HUES48 (cell line): Measurements from ENCODE around the gene LPAR5.

Experiments
- H3K27ac ChIP-seq: one replicate; pipeline ENCODE4 v1.7.0; 2013; ENCODE audit warnings: low read depth, low read length, inconsistent platforms
- H3K27me3 ChIP-seq: 2 replicates; pipeline ENCODE4 v1.6.1; 2013; ENCODE audit warnings: mild to moderate bottlenecking, low read length; ENCODE audit not compliant: control insufficient read depth, insufficient read depth
- H3K36me3 ChIP-seq: 2 replicates; pipeline ENCODE4 v1.6.1; 2013; ENCODE audit warnings: low read length; ENCODE audit not compliant: control insufficient read depth, insufficient read depth
- H3K4me1 ChIP-seq: 2 replicates; pipeline ENCODE4 v1.6.1; 2013; ENCODE audit warnings: mild to moderate bottlenecking, low read length; ENCODE audit not compliant: control insufficient read depth, insufficient read depth
- H3K4me3 ChIP-seq: 2 replicates; pipeline ENCODE4 v1.5.1; 2013; ENCODE audit warnings: mild to moderate bottlenecking, low read depth, low read length
- H3K9ac ChIP-seq: 2 replicates; pipeline ENCODE4 v1.6.1; 2013; ENCODE audit warnings: mild to moderate bottlenecking, low read depth, low read length, moderate library complexity
- H3K9me3 ChIP-seq: 2 replicates; pipeline ENCODE4 v1.6.1; 2013; ENCODE audit warnings: low read length; ENCODE audit not compliant: control insufficient read depth, insufficient read depth

Gene LPAR5

GRCh38 chr12:6638305-6638704, 2.5 kb upstream of the LPAR5 start:
- Histone ChIP-seq H3K36me3 (no peaks in the 10 kb centered on the region), H3K4me1 (0 out of 2 replicates have a peak, but pooled peaks cover 3% of the 10 kb centered on the region), H3K9ac (no peak overlapping the region), H3K27me3 (0 out of 2 replicates have a peak, but pooled peaks cover 10% of the 10 kb centered on the region), H3K4me3 (no peak overlapping the region), H3K9me3 (no peaks in the 10 kb centered on the region), H3K27ac (no peak overlapping the region)

DNA sequence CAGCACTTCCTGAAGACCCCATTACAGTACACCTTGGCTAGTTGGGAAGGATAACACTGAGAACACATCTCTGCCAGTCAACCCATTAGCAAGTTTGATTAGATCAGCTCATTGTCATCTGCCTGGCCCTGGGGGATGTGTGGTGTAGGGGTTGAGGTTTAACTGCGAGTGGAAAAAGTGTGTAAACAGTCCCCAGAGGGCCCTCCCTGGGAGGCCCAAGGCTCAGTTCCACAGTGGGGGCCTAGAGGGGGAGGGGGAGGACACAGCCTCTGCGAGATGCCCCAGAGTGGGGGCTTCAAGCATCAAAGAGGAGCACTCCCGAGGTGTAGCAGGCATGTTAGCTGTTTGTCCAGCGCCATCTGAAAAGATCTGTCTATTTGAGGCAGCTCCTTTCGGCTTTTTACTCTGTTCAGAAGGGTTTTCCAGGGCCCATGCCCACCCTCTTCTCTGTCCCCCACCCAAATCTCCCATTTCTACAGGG, 344 bp downstream of the LPAR5 start:
- Histone ChIP-seq H3K27ac (no peak overlapping the region), H3K9me3 (no peaks in the 10 kb centered on the region), H3K9ac (no peak overlapping the region), H3K27me3 (no peaks in the 10 kb centered on the region; the same call in 1 of the 2 replicates), H3K4me1 (peaks cover 7% of the 10 kb centered on the region; the same call in 1 of the 2 replicates), H3K36me3 (no peaks in the 10 kb centered on the region), H3K4me3 (no peak overlapping the region)

GRCh38 chr12:6632026-6632983, 3.5 kb downstream of the LPAR5 start:
- no peaks in the 10 kb centered on the region; the same call in 1 of the 2 replicates for H3K27me3 ChIP-seq
- H3K9ac ChIP-seq = no peak overlapping the region
- H3K27ac ChIP-seq = no peak overlapping the region
- no peaks in the 10 kb centered on the region for H3K36me3 ChIP-seq
- H3K4me3 ChIP-seq = no peak overlapping the region
- peaks cover 7% of the 10 kb centered on the region; the same call in 1 of the 2 replicates for H3K4me1 ChIP-seq
- no peaks in the 10 kb centered on the region for H3K9me3 ChIP-seq

DNA sequence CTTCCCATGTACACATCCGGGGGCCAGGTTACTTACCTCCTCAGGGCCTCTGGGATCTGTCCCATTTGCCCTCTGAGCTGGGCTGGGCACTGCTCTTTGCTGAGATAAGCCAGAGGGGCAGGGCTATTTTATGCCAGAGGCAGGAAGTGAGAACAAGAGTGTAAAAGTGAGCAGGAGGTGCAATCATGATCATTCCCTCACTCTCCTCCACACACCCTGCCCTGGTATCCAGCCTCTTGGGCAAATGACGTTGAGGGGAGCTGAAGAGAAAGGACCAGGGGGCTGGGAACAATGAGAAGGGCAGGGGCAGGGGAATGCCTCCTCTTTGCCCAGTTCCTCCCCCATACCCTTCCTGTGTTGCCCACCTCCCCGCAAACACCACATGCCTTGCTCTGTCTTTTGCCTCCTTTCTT, 4.2 kb downstream of the LPAR5 start:
- Histone ChIP-seq H3K9me3 (no peaks in the 10 kb centered on the region), H3K27me3 (no peaks in the 10 kb centered on the region; the same call in 1 of the 2 replicates), H3K9ac (no peak overlapping the region), H3K27ac (no peak overlapping the region), H3K36me3 (no peaks in the 10 kb centered on the region), H3K4me1 (peaks cover 7% of the 10 kb centered on the region; the same call in 1 of the 2 replicates), H3K4me3 (no peak overlapping the region)

- no peaks in the 10 kb centered on the region for H3K9me3 ChIP-seq
- H3K36me3 ChIP-seq = no peaks in the 10 kb centered on the region
- no peaks in the 10 kb centered on the region; the same call in 1 of the 2 replicates for H3K27me3 ChIP-seq
- no peak overlapping the region for H3K9ac ChIP-seq
- no peak overlapping the region for H3K27ac ChIP-seq
- no peak overlapping the region for H3K4me3 ChIP-seq
- peaks cover 4% of the 10 kb centered on the region; the same call in 1 of the 2 replicates for H3K4me1 ChIP-seq
Measured at GRCh38 chr12:6630736-6631135, 5.0 kb downstream of the LPAR5 start.

- Histone ChIP-seq H3K9ac (no peak overlapping the region), H3K9me3 (no peaks in the 10 kb centered on the region), H3K36me3 (no peaks in the 10 kb centered on the region), H3K4me3 (no peak overlapping the region), H3K27ac (no peak overlapping the region), H3K4me1 (peaks cover 4% of the 10 kb centered on the region; the same call in 1 of the 2 replicates), H3K27me3 (no peaks in the 10 kb centered on the region; the same call in 1 of the 2 replicates)
Measured at GRCh38 chr12:6627616-6628015, 8.1 kb downstream of the LPAR5 start.

DNA sequence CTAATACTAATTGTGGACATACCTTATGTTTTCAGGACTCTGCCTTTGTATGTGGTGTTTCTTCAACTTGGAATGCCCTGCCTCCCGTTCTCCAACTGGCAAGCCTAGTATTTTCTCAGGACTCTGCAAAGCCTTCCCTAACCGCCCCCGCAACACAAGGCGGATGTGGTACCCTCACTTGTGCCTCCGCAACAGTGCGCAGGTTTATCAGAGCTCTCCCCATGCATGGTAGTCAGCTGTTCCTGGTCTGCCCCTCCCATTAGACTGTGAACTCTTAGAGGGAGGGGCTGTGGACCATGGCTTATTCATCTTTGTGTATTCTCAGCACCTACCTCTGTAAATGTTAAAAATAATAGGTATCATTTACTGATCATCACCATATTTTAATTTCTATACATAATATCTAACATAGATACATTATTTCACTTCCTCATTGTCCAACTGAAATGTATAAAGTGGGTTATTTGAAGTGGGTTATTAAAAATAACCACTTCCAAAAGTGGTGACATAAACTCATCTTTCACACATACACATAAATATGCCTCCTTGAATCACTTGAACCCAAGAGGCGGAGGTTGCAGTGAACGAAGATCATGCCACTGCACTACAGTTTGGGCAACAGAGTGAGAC, 9.0 kb downstream of the LPAR5 start:
- Histone ChIP-seq H3K9ac (no peak overlapping the region), H3K27me3 (no peaks in the 10 kb centered on the region; the same call in 1 of the 2 replicates), H3K27ac (no peak overlapping the region), H3K36me3 (no peaks in the 10 kb centered on the region), H3K9me3 (no peaks in the 10 kb centered on the region), H3K4me1 (no peaks in the 10 kb centered on the region), H3K4me3 (no peak overlapping the region)

GRCh38 chr12:6620885-6621274, 14.9 kb downstream of the LPAR5 start:
- Histone ChIP-seq H3K4me3 (no peak overlapping the region), H3K9me3 (no peaks in the 10 kb centered on the region), H3K27ac (no peak overlapping the region), H3K36me3 (no peaks in the 10 kb centered on the region), H3K4me1 (no peaks in the 10 kb centered on the region), H3K9ac (no peak overlapping the region), H3K27me3 (peaks cover 25% of the 10 kb centered on the region)

DNA sequence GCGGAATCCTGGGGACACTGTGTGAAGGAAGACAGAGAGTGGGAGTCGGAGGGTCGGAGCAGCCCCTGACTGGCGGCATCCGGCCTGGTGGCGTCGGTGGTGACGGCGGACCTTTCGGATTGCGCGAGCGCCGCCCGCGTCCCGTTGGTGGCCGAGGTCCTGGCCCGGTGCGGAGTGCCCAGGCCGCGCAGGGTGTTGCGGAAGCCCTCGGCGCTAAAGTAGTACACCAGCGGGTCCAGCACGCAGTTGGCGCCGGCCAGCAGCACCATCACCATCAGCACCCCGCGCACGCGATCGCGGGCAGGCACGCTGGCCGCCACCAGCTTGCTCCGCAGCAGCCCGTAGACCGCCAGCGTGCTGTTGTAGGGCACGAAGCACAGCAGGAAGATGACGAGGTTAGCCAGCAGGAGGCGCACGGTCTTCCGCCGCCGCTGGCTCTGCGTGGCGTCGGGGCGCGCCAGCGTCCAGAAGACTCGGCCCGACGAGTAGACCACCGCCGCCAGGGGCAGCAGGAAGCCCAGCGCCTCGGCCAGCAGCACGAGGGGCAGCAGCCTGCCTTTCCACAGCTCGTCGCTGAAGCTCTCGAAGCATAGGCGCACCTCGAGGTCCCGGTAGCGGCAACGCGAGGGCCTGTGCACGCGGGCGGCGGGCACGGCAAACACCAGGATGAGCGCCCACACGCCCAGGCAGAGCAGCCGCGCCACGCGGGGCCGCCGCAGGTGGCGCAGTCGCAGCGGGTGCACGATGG, 15.4 kb downstream of the LPAR5 start:
- Histone ChIP-seq H3K9me3 (no peaks in the 10 kb centered on the region), H3K4me1 (no peaks in the 10 kb centered on the region), H3K27me3 (peaks cover 25% of the 10 kb centered on the region), H3K36me3 (no peaks in the 10 kb centered on the region), H3K9ac (peak overlapping the region; percentile 59), H3K27ac (no peak overlapping the region), H3K4me3 (peak overlapping the region; percentile 48)

DNA sequence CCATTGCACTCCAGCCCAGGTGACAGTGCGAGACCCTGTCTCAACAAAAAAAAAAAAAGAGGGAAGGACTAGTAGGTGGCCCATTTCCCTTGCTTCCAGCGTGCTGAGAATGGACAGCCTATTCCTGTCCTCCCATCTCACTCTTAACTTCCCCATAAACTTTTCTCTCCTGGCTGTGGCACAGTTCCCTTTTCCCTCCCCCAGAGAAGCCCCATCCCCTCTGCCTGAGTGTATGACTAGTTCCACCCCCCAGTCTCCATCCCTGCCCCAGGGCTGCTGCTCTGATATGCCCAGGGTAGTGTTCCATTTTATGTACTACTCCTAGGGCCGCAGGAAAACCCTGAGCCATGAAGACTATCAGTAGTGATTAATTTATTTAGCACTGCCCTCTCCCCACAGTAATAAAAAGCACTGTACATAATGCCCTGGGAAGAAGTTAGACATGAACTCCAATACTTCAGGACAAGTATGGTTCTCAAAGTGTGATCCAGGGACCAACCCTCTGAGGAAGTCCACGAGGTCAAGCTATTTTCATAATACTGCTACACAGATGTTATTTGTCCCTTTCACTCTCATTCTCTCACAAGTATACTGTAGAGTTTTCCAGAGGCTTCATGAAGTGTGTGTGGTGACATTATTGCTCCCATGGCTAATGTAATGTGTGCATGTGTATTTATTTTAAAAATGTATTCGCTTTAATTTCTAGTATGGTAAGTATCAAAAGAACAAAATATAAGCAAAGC, 17.1 kb downstream of the LPAR5 start:
- H3K27ac ChIP-seq = no peak overlapping the region
- H3K27me3 ChIP-seq = peaks cover 25% of the 10 kb centered on the region
- H3K9ac ChIP-seq = no peak overlapping the region
- H3K4me1 ChIP-seq = peaks cover 7% of the 10 kb centered on the region
- H3K4me3 ChIP-seq = no peak overlapping the region
- H3K9me3 ChIP-seq = no peaks in the 10 kb centered on the region
- H3K36me3 ChIP-seq = no peaks in the 10 kb centered on the region
